Upper lobe of left lung (tissue), 6 donors: ENCODE results near the gene KRT2. TPM values are rescaled to one million over a fixed set of nuclear protein-coding genes. Genes with fewer than 3 reads are reported as not detected.
A peak's percentile ranks its signal among the peaks of the same experiment; 100 is the strongest.

ENCODE experiments used
- ATAC-seq, 2 donors: fragments of 200-7000 bp; cut with Tn5 transposase; one replicate each; pipeline ENCODE4 v1.9.1; 2022; ENCODE audit warnings: mild to moderate bottlenecking in 2 of 2, moderate library complexity in 2 of 2; ENCODE audit not compliant: low FRiP score in 2 of 2
- DNase-seq, 2 donors: peaks; one replicate each; pipeline ENCODE4 v3.0.0-alpha.2; 2019 to 2020
- H3K27ac ChIP-seq, 4 donors: fragments of 200-600 bp; sonication (generic); one replicate each; pipeline ENCODE4 v1.5.1; 2016 to 2019
- H3K27me3 ChIP-seq, 4 donors: fragments of 200-600 bp; sonication (generic); one replicate each; pipeline ENCODE4 v1.5.1; 2017 to 2019
- H3K36me3 ChIP-seq, 4 donors: fragments of 200-600 bp; sonication (generic); one replicate each; pipeline ENCODE4 v1.5.1; 2016 to 2019
- H3K4me1 ChIP-seq, 4 donors: fragments of 200-600 bp; sonication (generic); one replicate each; pipeline ENCODE4 v1.5.1; 2018 to 2019
- H3K4me3 ChIP-seq, 4 donors: fragments of 200-600 bp; sonication (generic); one replicate each; pipeline ENCODE4 v1.5.1; 2017 to 2019; ENCODE audit warnings: mild to moderate bottlenecking in 2 of 4, moderate library complexity in 1 of 4
- H3K9me3 ChIP-seq, 4 donors: fragments of 200-600 bp; sonication (generic); one replicate each; pipeline ENCODE4 v1.5.1; 2018 to 2019
- EP300 ChIP-seq, 4 donors: sonication (generic); formaldehyde crosslinking; IDR thresholded peaks; one replicate each; pipeline ENCODE4 v1.5.1; 2017; ENCODE audit warnings: antibody characterized with exemption in 4 of 4, control low read depth in 2 of 4
- POLR2A ChIP-seq, 4 donors: fragments of 450-650 bp; IDR thresholded peaks; one replicate each; pipeline ENCODE4 v1.5.1; 2016 to 2017; ENCODE audit warnings: antibody characterized with exemption in 4 of 4, mild to moderate bottlenecking in 2 of 4
- POLR2AphosphoS5 ChIP-seq, 2 donors: sonication (generic); formaldehyde crosslinking; IDR thresholded peaks; one replicate each; pipeline ENCODE4 v1.5.1; 2017; ENCODE audit warnings: antibody characterized with exemption in 2 of 2
- WGBS, 2 donors: methylation state at CpG; one replicate each; pipeline ENCODE4 v1.1.5; 2017 to 2018; 5-methylcytosine and 5-hydroxymethylcytosine counted together
- total RNA-seq, 6 donors: library from RNA; depleted of rRNA in 4 of 6; stranded (reverse); fragments of >200 nt in 4 of 6; gene quantifications; one replicate each; pipeline versions ENCODE4 v1.1.0 to v1.2.1, GENCODE V29; 2016 to 2021
- TF ChIP-seq, protein P1 (sequence below), 6 experiments: fragments of 450-650 bp in 4 of 6; fragments of 200-600 bp in 2 of 6; sonication (generic) in 2 of 6; IDR thresholded peaks; one replicate each; pipeline ENCODE4 v1.5.1; 2016 to 2019; ENCODE audit warnings: antibody characterized with exemption in 6 of 6
- donor health status: DM: no; HTN: no; CAD: no; lungs with moderate emphysema.
- donor health status: DM: no; HTN: yes; CAD: no; lungs with severe emphysema.

KRT2 gene
- total RNA-seq, 6 donors from 2014 or later = not detected

DNA sequence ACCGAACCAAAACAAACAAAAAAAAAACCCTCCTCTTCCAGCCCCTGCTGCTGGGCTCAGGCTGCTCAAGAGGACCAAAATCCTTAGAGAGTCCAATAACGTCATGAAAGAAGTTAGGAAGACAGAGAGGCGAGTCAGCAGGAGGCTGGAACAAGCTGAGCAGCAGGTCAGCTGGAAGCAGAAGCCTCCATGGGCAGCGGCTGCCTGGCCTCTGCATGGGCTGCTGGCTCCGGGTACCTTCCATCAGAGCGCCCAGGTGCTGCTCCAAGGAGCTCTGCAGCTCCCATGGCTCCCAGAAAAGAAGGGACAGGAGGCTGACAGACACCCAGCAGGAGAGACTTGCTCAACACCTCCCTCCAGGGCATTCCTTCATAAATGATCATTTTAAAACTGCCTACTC, 3.2 kb upstream of the KRT2 start:
- no peak for ATAC-seq
- DNase-seq = peak in 1 of 2 donors; percentile 30
- H3K27me3 ChIP-seq = no peaks in the 10 kb centered on the region

DNA sequence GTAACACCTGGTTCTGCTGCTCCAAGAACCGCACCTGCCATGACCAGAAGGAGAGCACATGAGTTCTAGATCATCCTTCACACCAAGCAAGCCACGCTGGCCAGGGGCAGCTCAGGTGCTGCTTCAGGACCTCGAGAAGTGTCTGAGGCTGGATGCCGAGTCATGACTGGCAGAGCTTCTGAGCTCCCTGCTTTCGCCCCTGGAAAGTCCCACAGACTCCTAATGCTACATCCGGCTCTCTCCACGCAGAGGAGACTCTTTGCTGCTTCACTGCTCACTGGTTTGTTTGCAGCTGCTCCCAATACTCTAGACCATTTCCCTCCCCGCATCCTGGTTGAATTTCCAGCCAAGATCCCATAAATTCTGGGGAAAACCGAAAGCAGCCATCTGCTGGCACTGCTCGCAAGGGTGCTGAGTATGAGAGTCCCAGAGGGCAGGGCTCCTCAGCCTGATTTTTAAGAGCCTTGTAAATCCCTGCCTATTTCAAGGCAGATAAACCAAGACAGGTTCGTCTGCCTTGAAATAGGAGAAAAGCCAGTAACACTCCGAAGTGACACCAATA, 1.4 kb downstream of the KRT2 start:
- Histone ChIP-seq H3K4me1 (no peaks in the 10 kb centered on the region), H3K9me3 (no peaks in the 10 kb centered on the region), H3K36me3 (no peaks in the 10 kb centered on the region), H3K4me3 (no peak overlapping the region), H3K27ac (no peak overlapping the region), H3K27me3 (no peaks in the 10 kb centered on the region)
- DNase-seq (no peak), ATAC-seq (no peak)
- no peak for TF ChIP-seq POLR2A (IDR thresholded peaks at IDR 0.05)
- TF ChIP-seq EP300 (IDR thresholded peaks at IDR 0.05) = no peak
- TF ChIP-seq POLR2AphosphoS5 (IDR thresholded peaks at IDR 0.05) = no peak
- TF ChIP-seq, protein P1, sequence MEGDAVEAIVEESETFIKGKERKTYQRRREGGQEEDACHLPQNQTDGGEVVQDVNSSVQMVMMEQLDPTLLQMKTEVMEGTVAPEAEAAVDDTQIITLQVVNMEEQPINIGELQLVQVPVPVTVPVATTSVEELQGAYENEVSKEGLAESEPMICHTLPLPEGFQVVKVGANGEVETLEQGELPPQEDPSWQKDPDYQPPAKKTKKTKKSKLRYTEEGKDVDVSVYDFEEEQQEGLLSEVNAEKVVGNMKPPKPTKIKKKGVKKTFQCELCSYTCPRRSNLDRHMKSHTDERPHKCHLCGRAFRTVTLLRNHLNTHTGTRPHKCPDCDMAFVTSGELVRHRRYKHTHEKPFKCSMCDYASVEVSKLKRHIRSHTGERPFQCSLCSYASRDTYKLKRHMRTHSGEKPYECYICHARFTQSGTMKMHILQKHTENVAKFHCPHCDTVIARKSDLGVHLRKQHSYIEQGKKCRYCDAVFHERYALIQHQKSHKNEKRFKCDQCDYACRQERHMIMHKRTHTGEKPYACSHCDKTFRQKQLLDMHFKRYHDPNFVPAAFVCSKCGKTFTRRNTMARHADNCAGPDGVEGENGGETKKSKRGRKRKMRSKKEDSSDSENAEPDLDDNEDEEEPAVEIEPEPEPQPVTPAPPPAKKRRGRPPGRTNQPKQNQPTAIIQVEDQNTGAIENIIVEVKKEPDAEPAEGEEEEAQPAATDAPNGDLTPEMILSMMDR (IDR thresholded peaks at IDR 0.05) = no peak
- whole genome bisulfite sequencing, 2 donors = 76 to 82% methylated on average over 11 to 12 of the region's 12 CpGs

More for the DNA sequence above, 3.2 kb upstream of the KRT2 start:
- WGBS, 2 donors = 46 to 66% methylated on average over 6 of the region's 6 CpGs
- no peaks in the 10 kb centered on the region for H3K9me3 ChIP-seq
- H3K27ac ChIP-seq = no peak overlapping the region
- H3K4me1 ChIP-seq = no peaks in the 10 kb centered on the region
- no peaks in the 10 kb centered on the region for H3K36me3 ChIP-seq
- no peak overlapping the region for H3K4me3 ChIP-seq
- no peak for TF ChIP-seq EP300 (IDR thresholded peaks at IDR 0.05)
- TF ChIP-seq, protein P1 (IDR thresholded peaks at IDR 0.05) = no peak
- no peak for TF ChIP-seq POLR2AphosphoS5 (IDR thresholded peaks at IDR 0.05)
- TF ChIP-seq POLR2A (IDR thresholded peaks at IDR 0.05) = no peak

DNA sequence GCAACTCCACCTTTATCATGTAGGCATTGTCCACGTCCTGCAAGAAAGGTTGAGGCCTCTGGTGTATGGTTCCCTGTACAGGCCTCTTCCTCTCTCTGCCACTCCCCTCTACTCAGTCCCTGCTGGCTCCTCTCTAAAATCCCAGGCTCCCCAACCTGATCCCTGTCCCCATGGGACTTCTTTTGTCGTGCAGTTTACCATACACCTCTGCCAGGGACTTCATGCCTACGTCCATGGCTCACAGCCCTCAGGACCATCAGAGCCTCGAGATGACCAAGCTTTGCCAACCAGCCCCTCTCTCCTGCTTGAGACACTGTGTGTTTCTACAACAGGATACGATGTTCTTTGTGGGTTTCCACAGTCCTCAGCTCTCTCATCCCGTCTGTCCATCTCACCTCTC, 2.9 kb downstream of the KRT2 start:
- Histone ChIP-seq H3K4me1 (no peaks in the 10 kb centered on the region), H3K36me3 (no peaks in the 10 kb centered on the region), H3K9me3 (no peaks in the 10 kb centered on the region), H3K27ac (no peak overlapping the region), H3K27me3 (no peaks in the 10 kb centered on the region), H3K4me3 (no peak overlapping the region)
- 72 to 84% methylated on average over 6 of the region's 6 CpGs for WGBS, 2 donors
- no peak for DNase-seq
- TF ChIP-seq POLR2AphosphoS5 (IDR thresholded peaks at IDR 0.05) (no peak), EP300 (IDR thresholded peaks at IDR 0.05) (no peak), POLR2A (IDR thresholded peaks at IDR 0.05) (no peak)
- TF ChIP-seq, protein P1 (IDR thresholded peaks at IDR 0.05) = no peak
- ATAC-seq = no peak

DNA sequence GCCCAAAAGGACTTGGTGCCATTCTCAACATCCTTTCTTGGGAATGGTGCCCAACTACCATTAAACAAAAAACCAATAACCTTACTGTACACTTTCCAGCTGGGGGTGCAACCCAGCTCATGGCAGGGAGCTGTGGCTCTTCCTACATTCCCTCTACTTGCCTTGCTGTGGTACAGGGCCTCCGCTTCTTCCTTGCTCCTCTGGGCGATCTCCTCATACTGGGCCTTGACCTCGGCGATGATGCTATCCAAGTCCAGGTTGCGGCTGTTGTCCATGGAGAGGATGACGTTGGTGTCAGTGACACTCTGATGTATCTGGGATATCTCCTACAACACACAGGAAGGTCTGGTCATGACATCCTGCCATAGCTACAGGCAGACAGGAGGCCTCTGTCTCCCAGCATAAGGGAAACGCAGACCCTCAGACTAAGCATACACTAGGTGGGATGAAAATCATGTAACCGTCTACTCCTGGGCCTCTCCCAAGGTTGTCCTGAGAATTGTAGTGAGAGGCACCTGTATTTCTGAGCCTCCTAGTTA, 3.9 kb downstream of the KRT2 start:
- Histone ChIP-seq H3K27me3 (no peaks in the 10 kb centered on the region), H3K36me3 (no peaks in the 10 kb centered on the region), H3K27ac (no peak overlapping the region), H3K4me3 (no peak overlapping the region), H3K9me3 (no peaks in the 10 kb centered on the region), H3K4me1 (no peaks in the 10 kb centered on the region)
- TF ChIP-seq EP300 (IDR thresholded peaks at IDR 0.05) = no peak
- WGBS, 2 donors = 95 to 97% methylated on average over 7 to 8 of the region's 8 CpGs
- ATAC-seq (no peak), DNase-seq (no peak)

DNA sequence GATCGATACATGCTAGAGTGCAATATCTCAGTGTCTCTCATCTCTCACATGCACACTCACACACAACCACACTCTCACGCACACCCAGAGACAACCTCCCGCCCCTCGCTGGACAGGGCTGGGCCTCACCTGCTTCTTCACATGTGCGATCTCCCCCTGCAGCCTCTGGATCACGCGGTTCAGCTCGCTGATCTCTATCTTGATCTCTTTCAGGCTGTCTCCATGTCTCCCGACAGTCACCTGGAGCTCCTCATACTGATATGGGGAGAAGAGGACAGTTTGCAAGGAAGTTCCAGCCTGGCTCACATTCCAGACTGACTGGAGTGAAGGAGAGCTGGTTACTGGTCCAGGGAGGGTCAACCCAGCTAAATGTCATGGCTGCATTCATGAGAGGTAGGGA, 4.4 kb downstream of the KRT2 start:
- no peak for ATAC-seq
- TF ChIP-seq, protein P1 (IDR thresholded peaks at IDR 0.05) = no peak
- TF ChIP-seq EP300 (IDR thresholded peaks at IDR 0.05) (no peak), POLR2AphosphoS5 (IDR thresholded peaks at IDR 0.05) (no peak), POLR2A (IDR thresholded peaks at IDR 0.05) (no peak)
- no peaks in the 10 kb centered on the region for H3K36me3 ChIP-seq
- no peaks in the 10 kb centered on the region for H3K4me1 ChIP-seq
- H3K27me3 ChIP-seq = no peaks in the 10 kb centered on the region
- peak in 1 of 2 donors; percentile 39 for DNase-seq
- no peak overlapping the region for H3K27ac ChIP-seq
- 85 to 86% methylated on average over 9 of the region's 9 CpGs for WGBS, 2 donors
- H3K4me3 ChIP-seq = no peak overlapping the region
- H3K9me3 ChIP-seq = no peaks in the 10 kb centered on the region
